ENCODE results near the gene LRIG2.

The LRIG2 gene

GRCh38 chr1:113178106-113178505 is 105.1 kb downstream of the LRIG2 start:
- in situ Hi-C loops (cut with HindIII; ENCODE audit: low sequenced_read_pairs): no loop called here
- no peak for TF ChIP-seq CTCF (IDR thresholded peaks at IDR 0.05; ENCODE audit: low read depth, low read length, missing control alignments)
- DNase-seq (ENCODE audit: low read depth): no peak
- no peak overlapping the region for H3K4me3 ChIP-seq (ENCODE audit: low read depth, low read length)

GRCh38 chr1:113178522-113178921 is 105.5 kb downstream of the LRIG2 start:
- H3K4me3 ChIP-seq (ENCODE audit: low read depth, low read length): no peak overlapping the region
- no peak for DNase-seq (ENCODE audit: low read depth)
- peak; percentile 20 for TF ChIP-seq CTCF (IDR thresholded peaks at IDR 0.05; ENCODE audit: low read depth, low read length, missing control alignments)
- in situ Hi-C loops (cut with HindIII; ENCODE audit: low sequenced_read_pairs): no loop called here

Data from astrocyte of the cerebellum (primary cell).